Vagina (tissue), 2 donors: ENCODE measurements around the gene FAM117A. TPM values are rescaled to one million over a fixed set of nuclear protein-coding genes. Genes with fewer than 3 reads are reported as not detected.

ENCODE experiments used
- DNase-seq, 2 donors: peaks; one replicate each; pipeline ENCODE4 v3.0.0-alpha.2; 2017; ENCODE audit errors: extremely low spot score in 2 of 2
- H3K27ac ChIP-seq: fragments of 200-600 bp; sonication (generic); one replicate; pipeline ENCODE4 v1.5.1; 2019
- H3K27me3 ChIP-seq: fragments of 200-600 bp; sonication (generic); one replicate; pipeline ENCODE4 v1.5.1; 2019
- H3K36me3 ChIP-seq, 2 donors: fragments of 200-600 bp; sonication (generic); one replicate each; pipeline ENCODE4 v1.5.1; 2017 to 2019
- H3K4me1 ChIP-seq: fragments of 200-600 bp; sonication (generic); one replicate; pipeline ENCODE4 v1.5.1; 2019
- H3K4me3 ChIP-seq, 2 donors: fragments of 200-600 bp; sonication (generic); 1 replicate in 1 of 2; 2 replicates in 1 of 2; pipeline ENCODE4 v1.5.1; 2016 to 2019
- H3K9me3 ChIP-seq: fragments of 200-600 bp; sonication (generic); one replicate; pipeline ENCODE4 v1.5.1; 2019
- CTCF ChIP-seq, 3 experiments: fragments of 450-650 bp in 2 of 3; fragments of 200-600 bp in 1 of 3; sonication (generic) in 1 of 3; IDR thresholded peaks; one replicate each; pipeline ENCODE4 v1.5.1; 2017 to 2019; ENCODE audit warnings: antibody characterized with exemption in 3 of 3, mild to moderate bottlenecking in 2 of 3, moderate library complexity in 2 of 3
- POLR2A ChIP-seq, 2 donors: fragments of 450-650 bp; IDR thresholded peaks; one replicate each; pipeline ENCODE4 v1.6.1; 2017; ENCODE audit warnings: antibody characterized with exemption in 2 of 2, mild to moderate bottlenecking in 2 of 2, moderate library complexity in 2 of 2
- POLR2AphosphoS5 ChIP-seq, 2 donors: sonication (generic); formaldehyde crosslinking; IDR thresholded peaks; one replicate each; pipeline ENCODE4 v1.9.0; 2017; ENCODE audit warnings: antibody characterized with exemption in 2 of 2, mild to moderate bottlenecking in 2 of 2, low read depth in 1 of 2; ENCODE audit not compliant: insufficient read depth in 1 of 2
- intact Hi-C: fragments of 100-400 bp; cut with DNase I; formaldehyde crosslinking; loops from one replicate; pipeline ENCODE4 v1.15.1; 2023
- total RNA-seq: library from RNA; depleted of rRNA; stranded (reverse); fragments of >200 nt; gene quantifications from one replicate; pipeline ENCODE4 v1.2.3, GENCODE V29; 2016

FAM117A gene
- total RNA-seq, 1 donor from 2014 or later, result 15.7 TPM

- H3K4me3 ChIP-seq, result no peak overlapping the region
- H3K9me3 ChIP-seq, result no peaks in the 10 kb centered on the region
- TF ChIP-seq CTCF (IDR thresholded peaks at IDR 0.05) (no peak), POLR2A (IDR thresholded peaks at IDR 0.05) (no peak), POLR2AphosphoS5 (IDR thresholded peaks at IDR 0.05; ENCODE audit: insufficient read depth in 1 of 2, low read depth in 1 of 2) (no peak)
- DNase-seq, result no peak
- H3K36me3 ChIP-seq, result no peaks in the 10 kb centered on the region
- no peaks in the 10 kb centered on the region for H3K27me3 ChIP-seq
- intact Hi-C loops, result loop anchor here (5.0 kb wide), 1 partner anchor 217 kb away; no protein-coding TSS in a partner anchor
- H3K4me1 ChIP-seq, result peaks cover 16% of the 10 kb centered on the region
- no peak overlapping the region for H3K27ac ChIP-seq
These were observed 20.7 kb upstream of the FAM117A start for GRCh38 chr17:49784636-49785035.

GRCh38 chr17:49783791-49784190 lies 19.9 kb upstream of the FAM117A start:
- Histone ChIP-seq H3K27me3 (no peaks in the 10 kb centered on the region), H3K4me1 (peaks cover 18% of the 10 kb centered on the region), H3K36me3 (no peaks in the 10 kb centered on the region), H3K27ac (no peak overlapping the region), H3K4me3 (no peak overlapping the region), H3K9me3 (no peaks in the 10 kb centered on the region)
- no peak for DNase-seq
- intact Hi-C loops, result loop anchor here (5.0 kb wide), 1 partner anchor 216 kb away; no protein-coding TSS in a partner anchor
- TF ChIP-seq POLR2A (IDR thresholded peaks at IDR 0.05), result no peak

DNA sequence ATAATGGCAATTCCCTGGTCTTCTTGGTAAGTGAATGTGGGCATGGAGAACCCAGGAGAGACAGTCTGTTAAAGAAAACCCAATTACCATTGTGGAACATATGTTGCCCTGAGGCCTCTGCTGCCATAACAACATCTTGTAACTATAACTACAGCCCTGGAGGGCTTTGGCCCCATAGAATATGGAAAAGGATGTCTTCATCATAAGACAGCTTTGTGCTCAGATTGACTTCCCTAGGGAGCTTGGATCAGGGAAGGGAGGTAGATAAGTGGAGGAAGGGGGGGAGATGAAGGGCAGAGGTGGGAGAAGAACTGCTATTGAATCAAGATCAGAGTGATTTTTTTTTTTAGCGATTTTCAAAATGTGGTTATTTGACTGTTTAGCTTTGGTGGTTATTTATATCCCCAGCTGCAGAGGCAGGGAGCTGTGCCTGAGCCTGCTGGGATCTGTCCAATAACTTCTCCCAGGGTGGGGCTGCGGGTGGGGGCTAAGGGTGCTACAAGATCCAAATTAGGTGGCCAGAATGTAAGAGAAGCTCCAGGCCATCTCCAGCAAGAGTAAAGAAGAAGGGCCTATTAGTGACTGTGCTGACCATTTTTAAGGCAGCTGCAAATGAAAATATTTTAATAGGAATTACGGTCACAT lies 19.3 kb upstream of the FAM117A start:
- Histone ChIP-seq H3K4me3 (no peak overlapping the region), H3K4me1 (peaks cover 18% of the 10 kb centered on the region), H3K27ac (peak overlapping the region; percentile 16), H3K9me3 (no peaks in the 10 kb centered on the region), H3K36me3 (no peaks in the 10 kb centered on the region), H3K27me3 (no peaks in the 10 kb centered on the region)
- intact Hi-C loops, result loop anchor here (5.0 kb wide), 1 partner anchor 216 kb away; no protein-coding TSS in a partner anchor
- no peak for DNase-seq
- TF ChIP-seq POLR2AphosphoS5 (IDR thresholded peaks at IDR 0.05; ENCODE audit: insufficient read depth in 1 of 2, low read depth in 1 of 2) (no peak), CTCF (IDR thresholded peaks at IDR 0.05) (no peak), POLR2A (IDR thresholded peaks at IDR 0.05) (no peak)

DNA sequence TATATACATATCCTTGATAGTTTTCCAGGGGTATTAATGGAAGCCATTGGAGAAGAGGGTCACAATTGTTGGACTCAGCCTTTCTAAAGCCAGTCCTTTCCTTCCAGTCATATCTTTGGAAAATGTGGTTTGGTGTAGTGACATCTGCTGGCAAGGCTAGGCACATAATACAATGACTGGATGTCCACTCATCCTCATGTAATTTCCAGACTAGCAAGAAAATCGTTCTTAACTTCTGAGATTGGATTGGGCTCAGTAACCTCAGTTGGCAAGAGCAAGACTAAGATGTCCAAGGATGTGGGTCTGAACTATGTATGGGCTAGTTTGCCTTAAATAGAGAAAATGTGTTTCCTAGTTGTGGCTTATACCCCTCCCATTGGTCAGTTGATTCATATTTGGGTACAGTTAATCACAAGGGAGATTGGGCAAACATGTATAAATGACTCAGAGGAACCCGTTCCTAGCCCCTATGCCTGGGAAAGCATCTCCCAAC lies 15.9 kb upstream of the FAM117A start:
- peaks cover 19% of the 10 kb centered on the region for H3K4me1 ChIP-seq

DNA sequence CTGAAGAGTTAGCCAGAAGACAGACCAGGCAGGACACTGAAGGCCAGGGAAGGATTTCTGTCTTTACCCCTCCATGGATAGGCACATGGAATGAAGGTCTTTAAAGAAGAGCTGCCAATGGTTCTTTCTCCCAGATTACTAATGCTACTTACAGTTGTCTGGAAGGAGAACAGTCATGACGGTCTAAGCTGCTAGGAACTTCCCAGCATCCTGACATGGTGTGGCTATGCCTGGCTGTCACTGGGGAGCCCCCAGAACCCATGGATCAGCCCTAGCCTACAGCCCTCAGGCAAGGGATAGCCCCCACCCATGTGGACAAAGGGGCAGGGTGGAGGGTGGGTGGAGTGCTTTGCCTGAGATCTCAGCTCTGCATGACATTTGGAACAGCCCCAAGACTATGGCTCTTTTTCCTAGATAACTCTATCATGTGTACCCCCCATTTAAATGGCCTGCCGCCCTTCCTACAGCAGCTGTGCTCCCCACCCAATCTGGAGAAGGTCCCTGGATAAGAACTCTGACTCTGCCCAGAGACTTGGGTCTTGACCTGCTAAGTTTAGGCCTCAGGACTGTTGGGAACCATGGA lies 15.3 kb upstream of the FAM117A start:
- Histone ChIP-seq H3K9me3 (no peaks in the 10 kb centered on the region), H3K27me3 (no peaks in the 10 kb centered on the region), H3K27ac (no peak overlapping the region), H3K4me3 (no peak overlapping the region), H3K4me1 (peaks cover 19% of the 10 kb centered on the region), H3K36me3 (no peaks in the 10 kb centered on the region)
- intact Hi-C loops, result loop anchor here (5.0 kb wide), 1 partner anchor 72 kb away; the partner anchor contains the start of gene SLC35B1
- no peak for DNase-seq
- TF ChIP-seq CTCF (IDR thresholded peaks at IDR 0.05) (no peak), POLR2AphosphoS5 (IDR thresholded peaks at IDR 0.05; ENCODE audit: insufficient read depth in 1 of 2, low read depth in 1 of 2) (no peak)

More for the DNA sequence above, 15.9 kb upstream of the FAM117A start:
- TF ChIP-seq CTCF (IDR thresholded peaks at IDR 0.05) (peak in 2 of 3 experiments; percentile 34 to 57), POLR2AphosphoS5 (IDR thresholded peaks at IDR 0.05; ENCODE audit: insufficient read depth in 1 of 2, low read depth in 1 of 2) (peak in 1 of 2 donors; percentile 38), POLR2A (IDR thresholded peaks at IDR 0.05) (no peak)
- no peak overlapping the region for H3K4me3 ChIP-seq
- intact Hi-C loops, result loop anchor here (5.0 kb wide), 2 partner anchors 72 to 212 kb away; partner anchors contain the start of gene SLC35B1
- no peaks in the 10 kb centered on the region for H3K36me3 ChIP-seq
- H3K27ac ChIP-seq, result no peak overlapping the region
- no peaks in the 10 kb centered on the region for H3K9me3 ChIP-seq
- DNase-seq, result no peak
- no peaks in the 10 kb centered on the region for H3K27me3 ChIP-seq
